Ovary (tissue), 3 donors: ENCODE results near the gene TREML4.

ENCODE experiments used
- EP300 ChIP-seq: sonication (generic); formaldehyde crosslinking; IDR thresholded peaks from one replicate; pipeline ENCODE4 v1.6.1; 2017; ENCODE audit warnings: antibody characterized with exemption
- POLR2A ChIP-seq: fragments of 450-650 bp; IDR thresholded peaks from one replicate; pipeline ENCODE4 v1.6.1; 2017; ENCODE audit warnings: antibody characterized with exemption, mild to moderate bottlenecking, moderate library complexity
- TF ChIP-seq, protein P1 (sequence below), 3 donors: fragments of 450-650 bp in 2 of 3; fragments of 200-600 bp in 1 of 3; IDR thresholded peaks; one replicate each; pipeline versions ENCODE4 v1.5.1 to v1.8.0; 2016 to 2022; ENCODE audit warnings: antibody characterized with exemption in 3 of 3, mild to moderate bottlenecking in 1 of 3
- donor health status: DM: no; HTN: no; CAD: no.

DNA sequence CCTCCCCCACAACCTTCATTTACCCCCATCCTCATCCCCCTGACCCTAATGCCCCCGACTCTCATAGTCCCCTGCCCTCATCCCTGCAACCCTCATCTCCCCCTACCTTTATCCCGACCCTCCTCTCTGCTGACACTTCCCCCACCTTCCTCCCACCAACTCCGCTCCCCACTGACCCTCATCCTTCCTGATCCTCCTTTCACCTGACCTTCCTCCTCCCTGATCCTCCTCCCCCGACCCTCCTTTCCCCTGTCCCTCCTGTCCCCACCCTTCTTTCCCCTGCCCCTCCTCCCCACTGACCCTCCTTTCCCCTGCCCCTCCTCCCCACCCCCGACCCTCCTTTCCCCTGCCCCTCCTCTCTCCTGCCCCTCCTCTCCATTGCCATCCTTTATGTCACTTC is 34.3 kb upstream of the TREML4 start:
- TF ChIP-seq, protein P1, sequence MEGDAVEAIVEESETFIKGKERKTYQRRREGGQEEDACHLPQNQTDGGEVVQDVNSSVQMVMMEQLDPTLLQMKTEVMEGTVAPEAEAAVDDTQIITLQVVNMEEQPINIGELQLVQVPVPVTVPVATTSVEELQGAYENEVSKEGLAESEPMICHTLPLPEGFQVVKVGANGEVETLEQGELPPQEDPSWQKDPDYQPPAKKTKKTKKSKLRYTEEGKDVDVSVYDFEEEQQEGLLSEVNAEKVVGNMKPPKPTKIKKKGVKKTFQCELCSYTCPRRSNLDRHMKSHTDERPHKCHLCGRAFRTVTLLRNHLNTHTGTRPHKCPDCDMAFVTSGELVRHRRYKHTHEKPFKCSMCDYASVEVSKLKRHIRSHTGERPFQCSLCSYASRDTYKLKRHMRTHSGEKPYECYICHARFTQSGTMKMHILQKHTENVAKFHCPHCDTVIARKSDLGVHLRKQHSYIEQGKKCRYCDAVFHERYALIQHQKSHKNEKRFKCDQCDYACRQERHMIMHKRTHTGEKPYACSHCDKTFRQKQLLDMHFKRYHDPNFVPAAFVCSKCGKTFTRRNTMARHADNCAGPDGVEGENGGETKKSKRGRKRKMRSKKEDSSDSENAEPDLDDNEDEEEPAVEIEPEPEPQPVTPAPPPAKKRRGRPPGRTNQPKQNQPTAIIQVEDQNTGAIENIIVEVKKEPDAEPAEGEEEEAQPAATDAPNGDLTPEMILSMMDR (IDR thresholded peaks at IDR 0.05): no peak
- TF ChIP-seq EP300 (no peak), POLR2A (no peak)
